ENCODE measurements around the gene SLC16A4.
A peak's percentile ranks its signal among the peaks of the same experiment; 100 is the strongest.

SLC16A4 gene

GRCh38 chr1:110356379-110356778 is 34.4 kb downstream of the SLC16A4 start:
- no peak for DNase-seq (ENCODE audit: low read depth)

GRCh38 chr1:110355321-110355720 is 35.5 kb downstream of the SLC16A4 start:
- DNase-seq (ENCODE audit: low read depth): no peak

DNA sequence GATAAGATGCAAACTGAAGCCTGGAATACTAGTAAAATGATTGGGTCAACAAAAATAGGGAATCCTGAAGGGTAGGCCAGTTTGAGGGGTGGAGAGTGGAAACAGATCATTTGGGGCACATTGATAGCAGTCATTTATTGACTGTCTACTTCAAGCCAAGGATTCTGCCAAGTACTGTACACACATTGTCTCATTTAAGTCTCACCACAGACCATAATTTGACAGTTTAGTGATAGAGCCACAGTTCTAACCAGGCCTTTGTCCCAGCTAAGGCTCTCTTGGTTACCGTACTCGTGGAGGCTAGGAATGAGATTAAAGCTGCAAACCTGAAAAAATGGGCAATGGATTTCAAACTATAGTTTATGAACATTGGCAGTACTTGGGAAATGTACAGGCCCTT is 40.5 kb downstream of the SLC16A4 start:
- DNase-seq (ENCODE audit: low read depth): no peak

- DNase-seq (ENCODE audit: low read depth): peak; percentile 58
Measured at GRCh38 chr1:110348771-110349170, 42.1 kb downstream of the SLC16A4 start.

DNA sequence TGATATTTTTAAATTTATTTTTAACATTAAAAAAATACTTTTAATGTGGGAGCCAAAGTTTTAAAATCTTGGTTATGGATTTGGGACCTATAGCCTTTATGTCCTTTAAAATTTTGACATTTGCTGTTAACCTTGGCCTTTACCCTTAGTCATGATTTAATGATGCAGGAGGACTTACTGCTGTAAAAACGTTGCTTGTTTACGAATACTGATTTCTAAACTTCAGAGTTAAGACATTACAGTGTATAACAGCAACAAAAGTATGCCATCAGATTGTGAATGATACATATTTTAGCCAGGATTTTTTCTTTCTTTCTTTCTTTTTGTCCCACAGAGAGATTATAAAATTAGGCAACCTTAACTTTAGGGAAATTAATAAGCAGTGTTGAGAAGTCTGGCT is 42.8 kb downstream of the SLC16A4 start:
- peak; percentile 34 for DNase-seq (ENCODE audit: low read depth)

DNA sequence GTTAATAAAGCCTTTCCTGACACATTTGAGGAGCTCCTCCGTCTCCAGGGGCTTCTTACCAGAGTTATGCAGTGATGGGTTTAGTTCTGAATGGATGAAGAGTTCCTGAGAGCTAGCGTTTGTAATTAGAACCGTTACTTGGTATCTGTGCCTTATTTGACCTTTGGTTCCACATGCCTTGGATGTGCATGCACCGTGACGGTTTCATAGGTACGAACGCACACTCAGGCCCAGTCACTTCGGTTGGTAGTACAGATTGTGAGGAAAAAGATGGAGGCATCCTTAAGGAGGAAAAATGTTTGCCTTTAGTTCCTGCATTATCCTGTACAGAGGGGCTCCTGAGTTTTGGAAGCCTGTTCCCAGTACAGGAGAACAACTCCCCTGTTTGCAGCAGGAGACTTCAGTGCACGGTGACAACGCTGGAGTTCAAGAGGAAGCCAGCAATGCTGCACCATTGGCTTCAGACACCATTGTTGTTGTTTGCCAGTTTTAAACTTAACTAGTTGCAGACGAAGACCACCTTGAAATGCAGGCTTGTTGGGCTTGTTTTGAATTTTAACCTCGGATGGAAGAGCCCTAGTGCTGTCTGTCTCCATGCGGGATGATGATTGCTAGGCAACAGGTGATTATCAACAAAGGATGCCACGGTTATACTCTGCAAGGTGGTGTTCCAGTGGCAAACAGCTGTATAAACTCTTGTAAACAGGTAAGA is 43.5 kb downstream of the SLC16A4 start:
- DNase-seq (ENCODE audit: low read depth): no peak

DNA sequence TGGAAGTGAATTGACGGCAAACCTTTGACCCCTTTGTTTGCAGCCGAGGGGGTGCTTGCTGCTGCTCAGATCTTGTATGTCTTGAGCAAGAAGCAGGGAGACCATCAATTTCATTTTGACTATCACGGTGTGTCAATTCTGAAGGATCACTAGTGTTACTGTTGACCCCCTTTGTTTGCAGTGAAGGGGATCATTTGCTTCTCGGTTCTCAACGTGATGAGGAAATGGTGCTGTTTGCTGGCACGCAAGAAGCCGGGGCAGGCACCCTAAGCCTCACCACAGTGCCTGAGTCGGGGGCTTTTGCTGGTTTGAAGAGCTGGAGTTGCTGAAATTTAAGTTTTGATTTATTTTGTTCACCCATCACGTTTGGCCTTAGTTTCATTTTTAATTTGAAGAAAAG is 44.1 kb downstream of the SLC16A4 start:
- DNase-seq (ENCODE audit: low read depth): no peak

DNA sequence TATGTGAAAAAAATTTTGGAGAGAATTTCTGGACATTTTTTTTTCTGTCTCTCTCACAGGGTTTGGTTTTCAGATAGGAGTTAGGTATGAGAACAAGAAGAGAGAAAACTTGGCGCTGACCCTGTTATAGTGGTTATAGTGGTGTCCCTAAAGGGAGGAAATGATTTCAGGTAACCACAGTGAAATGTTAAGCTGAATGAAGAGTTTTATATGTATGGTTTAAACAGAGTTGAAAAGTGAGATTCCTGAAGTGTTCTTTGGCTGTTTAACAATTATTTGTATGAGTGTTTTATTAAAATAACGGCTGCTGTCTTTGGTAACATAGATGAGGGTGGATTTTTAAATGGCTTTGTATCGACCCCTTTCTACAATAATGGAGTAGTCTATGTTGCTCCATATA is 45.3 kb downstream of the SLC16A4 start:
- no peak for DNase-seq (ENCODE audit: low read depth)

DNA sequence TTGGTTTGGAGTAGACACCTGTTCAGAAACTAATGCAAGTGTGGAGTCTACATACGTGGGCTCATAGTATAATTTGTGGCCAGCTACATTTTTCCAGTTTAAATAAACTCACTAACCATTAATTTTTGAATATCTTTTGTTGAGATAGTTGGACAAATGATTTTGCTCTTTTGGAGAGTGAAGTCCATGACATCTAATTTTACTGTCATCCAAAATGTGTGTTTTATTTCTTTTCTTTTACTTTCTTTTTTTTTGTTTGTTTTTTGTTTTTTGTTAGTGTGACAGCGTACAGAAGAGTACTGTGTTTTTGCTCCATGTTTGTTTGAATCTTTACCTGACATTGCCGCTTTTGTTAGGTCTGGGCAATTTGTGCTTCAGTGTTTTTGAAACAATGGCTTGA is 46.7 kb downstream of the SLC16A4 start:
- no peak for DNase-seq (ENCODE audit: low read depth)

- DNase-seq (ENCODE audit: low read depth): no peak
Measured at GRCh38 chr1:110343249-110343648, 47.6 kb downstream of the SLC16A4 start.

- DNase-seq (ENCODE audit: low read depth): no peak
Measured at GRCh38 chr1:110341872-110342331, 48.9 kb downstream of the SLC16A4 start.

DNA sequence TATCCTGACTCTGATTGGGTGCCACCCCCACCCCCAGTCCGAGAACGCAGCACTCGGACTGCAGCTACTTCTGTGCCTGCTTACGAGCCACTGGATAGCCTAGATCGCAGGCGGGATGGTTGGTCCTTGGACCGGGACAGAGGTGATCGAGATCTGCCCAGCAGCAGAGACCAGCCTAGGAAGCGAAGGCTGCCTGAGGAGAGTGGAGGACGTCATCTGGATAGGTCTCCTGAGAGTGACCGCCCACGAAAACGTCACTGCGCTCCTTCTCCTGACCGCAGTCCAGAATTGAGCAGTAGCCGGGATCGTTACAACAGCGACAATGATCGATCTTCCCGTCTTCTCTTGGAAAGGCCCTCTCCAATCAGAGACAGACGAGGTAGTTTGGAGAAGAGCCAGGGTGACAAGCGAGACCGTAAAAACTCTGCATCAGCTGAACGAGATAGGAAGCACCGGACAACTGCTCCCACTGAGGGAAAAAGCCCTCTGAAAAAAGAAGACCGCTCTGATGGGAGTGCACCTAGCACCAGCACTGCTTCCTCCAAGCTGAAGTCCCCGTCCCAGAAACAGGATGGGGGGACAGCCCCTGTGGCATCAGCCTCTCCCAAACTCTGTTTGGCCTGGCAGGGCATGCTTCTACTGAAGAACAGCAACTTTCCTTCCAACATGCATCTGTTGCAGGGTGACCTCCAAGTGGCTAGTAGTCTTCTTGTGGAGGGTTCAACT is 49.5 kb downstream of the SLC16A4 start:
- DNase-seq (ENCODE audit: low read depth): no peak

GRCh38 chr1:110340207-110340468 is 50.7 kb downstream of the SLC16A4 start:
- no peak for DNase-seq (ENCODE audit: low read depth)

DNA sequence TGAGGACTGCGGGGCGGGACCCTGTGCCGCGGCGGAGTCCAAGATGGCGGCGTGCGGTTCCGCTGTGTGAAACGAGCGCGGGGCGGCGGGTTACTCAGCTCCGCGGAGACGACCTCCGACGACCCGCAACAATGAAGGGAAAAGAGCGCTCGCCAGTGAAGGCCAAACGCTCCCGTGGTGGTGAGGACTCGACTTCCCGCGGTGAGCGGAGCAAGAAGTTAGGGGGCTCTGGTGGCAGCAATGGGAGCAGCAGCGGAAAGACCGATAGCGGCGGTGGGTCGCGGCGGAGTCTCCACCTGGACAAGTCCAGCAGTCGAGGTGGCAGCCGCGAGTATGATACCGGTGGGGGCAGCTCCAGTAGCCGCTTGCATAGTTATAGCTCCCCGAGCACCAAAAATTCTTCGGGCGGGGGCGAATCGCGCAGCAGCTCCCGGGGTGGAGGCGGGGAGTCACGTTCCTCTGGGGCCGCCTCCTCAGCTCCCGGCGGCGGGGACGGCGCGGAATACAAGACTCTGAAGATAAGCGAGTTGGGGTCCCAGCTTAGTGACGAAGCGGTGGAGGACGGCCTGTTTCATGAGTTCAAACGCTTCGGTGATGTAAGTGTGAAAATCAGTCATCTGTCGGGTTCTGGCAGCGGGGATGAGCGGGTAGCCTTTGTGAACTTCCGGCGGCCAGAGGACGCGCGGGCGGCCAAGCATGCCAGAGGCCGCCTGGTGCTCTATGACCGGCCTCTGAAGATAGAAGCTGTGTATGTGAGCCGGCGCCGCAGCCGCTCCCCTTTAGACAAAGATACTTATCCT is 51.2 kb downstream of the SLC16A4 start:
- DNase-seq (ENCODE audit: low read depth): peak; percentile 36

DNA sequence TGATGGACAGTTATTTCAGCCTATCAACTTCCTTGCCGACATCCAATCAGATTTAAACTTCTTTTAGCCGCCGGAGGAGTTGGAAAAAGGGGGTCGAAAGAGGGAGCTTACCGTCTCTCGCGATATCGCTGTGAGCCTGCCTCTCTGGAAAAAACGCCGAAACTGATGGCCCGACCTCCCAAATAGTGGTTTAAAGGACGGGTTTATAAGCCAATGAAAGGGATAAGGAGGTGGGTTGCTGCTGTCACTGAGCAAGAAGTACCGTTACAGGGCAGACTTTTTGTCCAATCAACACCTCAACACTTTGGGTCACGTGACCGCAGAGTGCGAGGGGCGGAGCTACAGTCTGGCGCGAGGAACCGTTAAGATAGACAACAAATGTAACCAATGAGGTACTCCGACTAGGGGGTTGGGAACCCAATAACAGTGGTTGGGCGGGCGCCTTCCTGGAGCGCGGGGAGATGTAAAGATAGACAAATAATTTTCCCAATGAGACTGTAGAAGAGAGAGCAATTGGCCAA is 51.9 kb downstream of the SLC16A4 start, which contains the start of gene RBM15:
Gene RBM15 (plus strand): TSS at position 492 of the 521 bp plus-strand sequence. CDS start 29 bp downstream, at position 521.
- peak; percentile 100 for DNase-seq (ENCODE audit: low read depth)

DNA sequence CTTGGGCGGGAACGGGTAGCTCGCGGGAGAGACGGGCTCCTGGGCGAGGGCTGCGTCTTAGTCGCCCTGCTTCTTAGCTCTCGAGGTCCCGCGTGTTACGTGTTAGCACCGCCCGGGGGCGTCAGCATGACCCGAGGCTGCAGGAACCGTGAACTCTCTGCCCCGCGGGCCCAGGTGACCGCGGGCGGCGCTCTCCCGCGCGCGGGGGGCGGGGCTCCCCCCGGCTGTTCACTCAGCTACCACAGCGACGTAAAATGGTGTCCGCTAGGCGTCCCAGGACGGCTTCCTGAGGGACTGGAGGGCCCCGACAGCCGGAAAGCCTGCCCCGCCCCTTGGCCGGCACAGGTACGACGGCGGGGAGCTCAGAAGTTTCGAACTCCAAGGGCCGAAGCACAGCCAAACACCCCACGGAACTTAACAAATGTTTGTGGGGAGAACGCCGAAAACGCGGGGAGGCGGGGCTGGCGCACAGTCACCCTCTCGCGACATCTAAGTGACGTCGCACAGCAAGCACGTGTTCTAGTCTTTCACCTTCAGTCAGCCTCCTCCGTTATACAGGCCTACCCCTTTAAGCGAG is 52.4 kb downstream of the SLC16A4 start:
- DNase-seq (ENCODE audit: low read depth): peak; percentile 83

GRCh38 chr1:110337704-110338308 is 53.0 kb downstream of the SLC16A4 start:
- DNase-seq (ENCODE audit: low read depth): no peak

DNA sequence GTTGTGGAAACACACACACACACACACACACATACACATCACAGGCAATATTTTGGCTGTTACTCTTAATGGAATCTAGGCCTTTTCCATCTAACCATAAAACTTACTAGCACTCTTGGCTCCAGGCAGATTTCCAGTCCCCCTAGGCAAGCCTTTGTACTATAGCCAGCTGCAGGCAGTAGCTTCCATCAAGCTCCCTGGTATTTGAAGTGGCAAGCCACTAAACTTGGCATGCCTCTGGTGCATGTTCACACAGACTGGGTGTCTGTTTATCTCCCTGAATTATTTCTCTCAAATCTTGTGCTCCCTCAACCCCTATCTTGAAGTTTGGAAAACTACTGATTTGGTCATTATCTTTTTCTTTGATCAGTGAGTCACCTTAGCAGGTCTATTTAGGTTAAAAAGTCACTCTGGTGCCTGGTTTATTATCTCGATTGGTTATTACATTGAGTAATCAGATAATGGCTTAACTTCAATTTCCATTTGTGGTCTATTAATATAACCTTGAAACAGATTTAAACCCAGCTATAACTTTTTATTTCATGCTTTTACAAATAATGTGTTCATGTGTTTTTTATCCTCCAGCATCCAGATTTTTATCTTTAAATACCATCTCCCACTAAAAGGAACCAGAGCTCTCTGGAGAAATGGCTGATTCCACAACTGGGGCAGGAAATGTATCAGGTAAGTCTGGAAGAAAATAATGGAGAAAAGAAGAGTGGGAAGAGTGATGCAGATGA is 54.4 kb downstream of the SLC16A4 start:
- DNase-seq (ENCODE audit: low read depth): no peak

GRCh38 chr1:110335265-110335664 is 55.6 kb downstream of the SLC16A4 start:
- no peak for DNase-seq (ENCODE audit: low read depth)

- no peak for DNase-seq (ENCODE audit: low read depth)
Measured at GRCh38 chr1:110328700-110329099, 62.1 kb downstream of the SLC16A4 start.

- no peak for DNase-seq (ENCODE audit: low read depth)
Measured at GRCh38 chr1:110328274-110328673, 62.6 kb downstream of the SLC16A4 start.

Measured in fibroblast of gingiva (primary cell).